Esophagus muscularis mucosa (tissue), 4 donors: ENCODE measurements around the gene PTPRJ. TPM values are rescaled to one million over a fixed set of nuclear protein-coding genes. Genes with fewer than 3 reads are reported as not detected.

Source experiments
- DNase-seq: peaks from one replicate; pipeline ENCODE4 v3.0.0-alpha.2; 2017; ENCODE audit errors: extremely low spot score
- H3K27ac ChIP-seq, 4 donors: fragments of 200-600 bp; sonication (generic); replicated peaks in 1 of 4; 1 replicate in 3 of 4; 2 replicates in 1 of 4; pipeline ENCODE4 v1.5.1; 2016 to 2019; ENCODE audit warnings: mild to moderate bottlenecking in 1 of 4
- H3K27me3 ChIP-seq, 4 donors: fragments of 200-600 bp; sonication (generic); one replicate each; pipeline versions ENCODE4 v1.5.1 to v1.6.0; 2016 to 2019
- H3K36me3 ChIP-seq, 4 donors: fragments of 200-600 bp; sonication (generic); one replicate each; pipeline ENCODE4 v1.5.1; 2016 to 2019
- H3K4me1 ChIP-seq, 4 donors: fragments of 200-600 bp; sonication (generic); one replicate each; pipeline ENCODE4 v1.5.1; 2016 to 2019
- H3K4me3 ChIP-seq, 4 donors: fragments of 200-600 bp; sonication (generic); 1 replicate in 2 of 4; 2 replicates in 2 of 4; pipeline ENCODE4 v1.5.1; 2016 to 2019; ENCODE audit warnings: mild to moderate bottlenecking in 4 of 4, moderate library complexity in 1 of 4
- H3K9me3 ChIP-seq, 4 donors: fragments of 200-600 bp; sonication (generic); 1 replicate in 3 of 4; 2 replicates in 1 of 4; pipeline ENCODE4 v1.5.1; 2016 to 2019
- CTCF ChIP-seq, 3 experiments: fragments of 200-600 bp in 2 of 3; fragments of 450-650 bp in 1 of 3; sonication (generic) in 2 of 3; IDR thresholded peaks; one replicate each; pipeline ENCODE4 v1.5.1; 2017 to 2019; ENCODE audit warnings: antibody characterized with exemption in 3 of 3, mild to moderate bottlenecking in 2 of 3, moderate library complexity in 1 of 3
- EP300 ChIP-seq: sonication (generic); formaldehyde crosslinking; IDR thresholded peaks from one replicate; pipeline ENCODE4 v1.6.1; 2017; ENCODE audit warnings: antibody characterized with exemption
- POLR2A ChIP-seq: fragments of 450-650 bp; IDR thresholded peaks from one replicate; pipeline ENCODE4 v1.6.1; 2017; ENCODE audit warnings: antibody characterized with exemption, moderate library complexity, mild to moderate bottlenecking, low read depth
- POLR2AphosphoS5 ChIP-seq, 2 donors: sonication (generic); formaldehyde crosslinking; IDR thresholded peaks; one replicate each; pipeline ENCODE4 v1.6.1; 2017; ENCODE audit warnings: antibody characterized with exemption in 2 of 2
- WGBS: methylation state at CpG from one replicate; pipeline ENCODE4 v1.1.5; 2018; 5-methylcytosine and 5-hydroxymethylcytosine counted together
- intact Hi-C: fragments of 100-400 bp; cut with DNase I; formaldehyde crosslinking; loops from one replicate; pipeline ENCODE4 v1.15.1; 2023
- total RNA-seq, 4 donors: library from RNA; depleted of rRNA; stranded (reverse); fragments of >200 nt; gene quantifications; one replicate each; pipeline versions ENCODE4 v1.1.0 to v1.2.1, GENCODE V29; 2016

The PTPRJ gene
- total RNA-seq, 4 donors from 2014 or later = 8.3 to 14.1 (median 10.5) TPM

GRCh38 chr11:48163360-48164100, 183.2 kb downstream of the PTPRJ start:
- no peak for DNase-seq
- intact Hi-C loops = no loop called here
- H3K36me3 ChIP-seq = peaks cover 0 to 13% (median 0%) of the 10 kb centered on the region in 4 donors
- WGBS = 92% methylated on average over 12 of the region's 12 CpGs
- no peaks in the 10 kb centered on the region for H3K9me3 ChIP-seq
- H3K4me3 ChIP-seq = no peak overlapping the region
- H3K27me3 ChIP-seq = no peaks in the 10 kb centered on the region
- no peaks in the 10 kb centered on the region for H3K4me1 ChIP-seq
- TF ChIP-seq POLR2A (no peak), POLR2AphosphoS5 (IDR thresholded peaks at IDR 0.05) (no peak), CTCF (IDR thresholded peaks at IDR 0.05) (no peak), EP300 (no peak)
- no peak overlapping the region for H3K27ac ChIP-seq

GRCh38 chr11:48164836-48165235, 184.5 kb downstream of the PTPRJ start:
- Histone ChIP-seq H3K4me3 (no peak overlapping the region), H3K27ac (peak overlapping the region in 2 of 4 donors; percentile 9 to 11), H3K9me3 (no peaks in the 10 kb centered on the region), H3K4me1 (peaks cover 7 to 11% (median 9%) of the 10 kb centered on the region in 4 donors), H3K36me3 (peaks cover 0 to 13% (median 0%) of the 10 kb centered on the region in 4 donors), H3K27me3 (no peaks in the 10 kb centered on the region)
- intact Hi-C loops = no loop called here
- no peak for DNase-seq
- TF ChIP-seq EP300 = no peak
- no peak for TF ChIP-seq POLR2AphosphoS5 (IDR thresholded peaks at IDR 0.05)
- TF ChIP-seq POLR2A = no peak
- TF ChIP-seq CTCF (IDR thresholded peaks at IDR 0.05) = no peak

GRCh38 chr11:48165426-48165825, 185.1 kb downstream of the PTPRJ start:
- H3K9me3 ChIP-seq = no peaks in the 10 kb centered on the region
- WGBS = 72% methylated on average over 3 of the region's 3 CpGs
- peaks cover 0 to 13% (median 0%) of the 10 kb centered on the region in 4 donors for H3K36me3 ChIP-seq
- peak overlapping the region in 1 of 4 donors; percentile 9 for H3K27ac ChIP-seq
- intact Hi-C loops = no loop called here
- no peak for TF ChIP-seq CTCF (IDR thresholded peaks at IDR 0.05)
- TF ChIP-seq POLR2AphosphoS5 (IDR thresholded peaks at IDR 0.05) = no peak
- TF ChIP-seq POLR2A = no peak
- no peak for TF ChIP-seq EP300
- H3K27me3 ChIP-seq = no peaks in the 10 kb centered on the region
- DNase-seq = no peak
- no peak overlapping the region for H3K4me3 ChIP-seq
- peaks cover 13 to 15% (median 14%) of the 10 kb centered on the region in 4 donors for H3K4me1 ChIP-seq

GRCh38 chr11:48167380-48167779, 187.0 kb downstream of the PTPRJ start:
- H3K4me1 ChIP-seq = peaks cover 15 to 24% (median 18%) of the 10 kb centered on the region in 4 donors
- 80% methylated on average over 6 of the region's 6 CpGs for WGBS
- H3K27ac ChIP-seq = no peak overlapping the region
- TF ChIP-seq POLR2AphosphoS5 (IDR thresholded peaks at IDR 0.05) (no peak), EP300 (no peak), CTCF (IDR thresholded peaks at IDR 0.05) (no peak), POLR2A (no peak)
- H3K36me3 ChIP-seq = peaks cover 0 to 13% (median 0%) of the 10 kb centered on the region in 4 donors
- no peaks in the 10 kb centered on the region for H3K27me3 ChIP-seq
- H3K4me3 ChIP-seq = no peak overlapping the region
- no peak for DNase-seq
- H3K9me3 ChIP-seq = no peaks in the 10 kb centered on the region
- intact Hi-C loops = no loop called here
